ENCODE measurements around the gene HNRNPA2B1.

GRCh38 chr7:26182706-26183105 lies 17.8 kb downstream of the HNRNPA2B1 start:
- TF ChIP-seq, protein P1, sequence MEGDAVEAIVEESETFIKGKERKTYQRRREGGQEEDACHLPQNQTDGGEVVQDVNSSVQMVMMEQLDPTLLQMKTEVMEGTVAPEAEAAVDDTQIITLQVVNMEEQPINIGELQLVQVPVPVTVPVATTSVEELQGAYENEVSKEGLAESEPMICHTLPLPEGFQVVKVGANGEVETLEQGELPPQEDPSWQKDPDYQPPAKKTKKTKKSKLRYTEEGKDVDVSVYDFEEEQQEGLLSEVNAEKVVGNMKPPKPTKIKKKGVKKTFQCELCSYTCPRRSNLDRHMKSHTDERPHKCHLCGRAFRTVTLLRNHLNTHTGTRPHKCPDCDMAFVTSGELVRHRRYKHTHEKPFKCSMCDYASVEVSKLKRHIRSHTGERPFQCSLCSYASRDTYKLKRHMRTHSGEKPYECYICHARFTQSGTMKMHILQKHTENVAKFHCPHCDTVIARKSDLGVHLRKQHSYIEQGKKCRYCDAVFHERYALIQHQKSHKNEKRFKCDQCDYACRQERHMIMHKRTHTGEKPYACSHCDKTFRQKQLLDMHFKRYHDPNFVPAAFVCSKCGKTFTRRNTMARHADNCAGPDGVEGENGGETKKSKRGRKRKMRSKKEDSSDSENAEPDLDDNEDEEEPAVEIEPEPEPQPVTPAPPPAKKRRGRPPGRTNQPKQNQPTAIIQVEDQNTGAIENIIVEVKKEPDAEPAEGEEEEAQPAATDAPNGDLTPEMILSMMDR (IDR thresholded peaks at IDR 0.05) = no peak
- TF ChIP-seq POLR2A (IDR thresholded peaks at IDR 0.05) = no peak

All from esophagus squamous epithelium (tissue), 4 donors.